OCI-LY1 (cell line): ENCODE data around the gene PRLR.

ENCODE experiments used
- H2AFZ ChIP-seq: fragments of 200-600 bp; sonication (generic), shearing (Covaris generic); 2 replicates; pipeline ENCODE4 v1.6.0; 2014; ENCODE audit warnings: antibody characterized with exemption, mild to moderate bottlenecking, low read length
- H3F3A ChIP-seq: fragments of 200-600 bp; sonication (generic), shearing (Covaris generic); 2 replicates; pipeline ENCODE4 v1.6.0; 2014; ENCODE audit warnings: mild to moderate bottlenecking, antibody characterized with exemption, low read length, moderate library complexity; ENCODE audit not compliant: insufficient read depth
- H3K27ac ChIP-seq: fragments of 200-600 bp; sonication (generic); 2 replicates; pipeline ENCODE4 v1.5.1; 2014; ENCODE audit warnings: low read length, mixed run types, mild to moderate bottlenecking, low read depth; ENCODE audit not compliant: poor library complexity, severe bottlenecking
- H3K27me3 ChIP-seq: fragments of 200-600 bp; sonication (generic); 2 replicates; pipeline ENCODE4 v1.6.0; 2014; ENCODE audit warnings: antibody characterized with exemption, mild to moderate bottlenecking, low read length, moderate library complexity; ENCODE audit not compliant: insufficient read depth
- H3K36me3 ChIP-seq: fragments of 200-600 bp; sonication (generic); 2 replicates; pipeline ENCODE4 v1.6.1; 2014; ENCODE audit warnings: mild to moderate bottlenecking, antibody characterized with exemption, low read length, moderate library complexity, mixed read lengths; ENCODE audit not compliant: insufficient read depth
- H3K4me1 ChIP-seq: fragments of 200-600 bp; sonication (generic); 2 replicates; pipeline ENCODE4 v1.5.1; 2014; ENCODE audit warnings: mild to moderate bottlenecking, low read length, moderate library complexity; ENCODE audit not compliant: insufficient read depth, severe bottlenecking
- H3K4me2 ChIP-seq: fragments of 200-600 bp; sonication (generic), shearing (Covaris generic); 2 replicates; pipeline ENCODE4 v1.6.1; 2014; ENCODE audit warnings: low read length
- H3K4me3 ChIP-seq: fragments of 200-600 bp; sonication (generic); 2 replicates; pipeline ENCODE4 v1.5.1; 2014; ENCODE audit warnings: low read length, low read depth, mild to moderate bottlenecking, mixed read lengths; ENCODE audit not compliant: poor library complexity, severe bottlenecking
- H3K79me2 ChIP-seq: fragments of 200-600 bp; shearing (Covaris generic); 2 replicates; pipeline ENCODE4 v1.6.1; 2016; ENCODE audit warnings: mixed run types, low read length, mixed read lengths; ENCODE audit not compliant: insufficient read depth
- H3K9ac ChIP-seq: fragments of 200-600 bp; sonication (generic), shearing (Covaris generic); 2 replicates; pipeline ENCODE4 v1.6.1; 2014; ENCODE audit warnings: mild to moderate bottlenecking, low read length, mixed read lengths
- H3K9me2 ChIP-seq: fragments of 200-600 bp; sonication (generic), shearing (Covaris generic); 2 replicates; pipeline ENCODE4 v1.6.1; 2014; ENCODE audit warnings: low read depth, mild to moderate bottlenecking, low read length, mixed read lengths
- H3K9me3 ChIP-seq: fragments of 200-600 bp; shearing (Covaris generic); 2 replicates; pipeline ENCODE4 v1.6.1; 2014; ENCODE audit warnings: low read length, mixed read lengths
- H4K20me1 ChIP-seq: fragments of 200-600 bp; sonication (generic), shearing (Covaris generic); 2 replicates; pipeline ENCODE4 v1.6.0; 2016; ENCODE audit warnings: mild to moderate bottlenecking, low read length; ENCODE audit not compliant: insufficient read depth
- EZH2 ChIP-seq: fragments of 200-600 bp; sonication (generic), shearing (Covaris generic); IDR thresholded peaks from 2 replicates; pipeline ENCODE4 v1.8.0; 2017; ENCODE audit warnings: borderline replicate concordance, mixed run types, mild to moderate bottlenecking, antibody characterized with exemption, low read length, moderate library complexity, mixed read lengths
- TF ChIP-seq, protein P1 (sequence below): fragments of 200-600 bp; sonication (generic), shearing (Covaris generic); IDR thresholded peaks from 2 replicates; pipeline ENCODE4 v1.5.1; 2017; ENCODE audit warnings: mild to moderate bottlenecking, antibody characterized with exemption, low read length, moderate library complexity, mixed read lengths

PRLR gene

DNA sequence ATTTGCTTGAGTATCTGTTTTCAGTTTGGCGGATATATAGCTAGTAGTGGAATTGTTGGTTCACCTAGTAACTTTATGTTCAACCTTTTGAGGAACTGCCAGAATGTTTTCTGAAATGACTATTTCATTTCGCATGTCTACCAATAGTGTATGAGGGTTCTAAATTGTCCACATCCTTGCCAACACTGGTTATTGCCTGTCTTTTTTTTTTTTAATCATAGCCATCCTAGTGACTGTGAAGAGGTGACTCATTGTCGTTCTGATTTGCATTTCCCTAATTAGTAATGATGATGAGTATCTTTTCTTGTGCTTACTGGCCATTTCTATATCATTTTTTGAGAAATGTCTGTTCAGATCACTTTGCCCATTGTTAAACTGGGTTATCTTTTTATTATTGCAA, 52.5 kb downstream of the PRLR start:
- Histone ChIP-seq H3K79me2 (no peaks in the 10 kb centered on the region), H3K27ac (no peak overlapping the region), H3K4me2 (no peak overlapping the region), H3F3A (no peaks in the 10 kb centered on the region), H2AFZ (no peak overlapping the region), H3K9me2 (no peaks in the 10 kb centered on the region), H3K4me3 (no peak overlapping the region), H3K27me3 (0 out of 2 replicates have a peak, but pooled peaks cover 5% of the 10 kb centered on the region), H3K36me3 (no peaks in the 10 kb centered on the region), H4K20me1 (no peaks in the 10 kb centered on the region), H3K9me3 (no peaks in the 10 kb centered on the region), H3K4me1 (no peaks in the 10 kb centered on the region), H3K9ac (no peak overlapping the region)
- TF ChIP-seq EZH2: no peak

DNA sequence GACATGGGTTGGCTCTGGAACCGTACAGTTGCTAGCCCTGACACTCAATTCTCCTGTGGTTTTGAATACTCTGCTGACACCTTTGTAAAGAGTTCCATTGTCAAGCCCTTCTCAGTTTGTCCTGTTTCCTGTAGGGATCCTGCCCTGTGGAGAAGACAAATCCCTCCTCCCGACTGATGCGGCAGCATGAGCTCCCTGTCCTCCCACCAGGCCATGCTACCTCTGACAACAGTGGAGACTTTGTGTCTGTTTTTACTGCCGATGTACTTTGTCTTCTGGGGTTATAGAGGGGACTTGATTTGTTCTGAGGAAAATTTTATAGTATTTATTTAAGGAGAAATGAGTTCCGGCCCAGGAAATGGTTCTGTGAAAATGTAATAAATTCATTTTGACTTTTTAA, 57.8 kb downstream of the PRLR start:
- Histone ChIP-seq H3K4me1 (no peaks in the 10 kb centered on the region), H3K4me3 (no peak overlapping the region), H2AFZ (no peak overlapping the region), H4K20me1 (no peaks in the 10 kb centered on the region), H3K9ac (no peak overlapping the region), H3K4me2 (no peak overlapping the region), H3K27me3 (0 out of 2 replicates have a peak, but pooled peaks cover 5% of the 10 kb centered on the region), H3K9me3 (no peaks in the 10 kb centered on the region), H3K27ac (no peak overlapping the region), H3K36me3 (no peaks in the 10 kb centered on the region), H3F3A (no peaks in the 10 kb centered on the region), H3K9me2 (no peaks in the 10 kb centered on the region), H3K79me2 (no peaks in the 10 kb centered on the region)
- no peak for TF ChIP-seq EZH2
- TF ChIP-seq, protein P1, sequence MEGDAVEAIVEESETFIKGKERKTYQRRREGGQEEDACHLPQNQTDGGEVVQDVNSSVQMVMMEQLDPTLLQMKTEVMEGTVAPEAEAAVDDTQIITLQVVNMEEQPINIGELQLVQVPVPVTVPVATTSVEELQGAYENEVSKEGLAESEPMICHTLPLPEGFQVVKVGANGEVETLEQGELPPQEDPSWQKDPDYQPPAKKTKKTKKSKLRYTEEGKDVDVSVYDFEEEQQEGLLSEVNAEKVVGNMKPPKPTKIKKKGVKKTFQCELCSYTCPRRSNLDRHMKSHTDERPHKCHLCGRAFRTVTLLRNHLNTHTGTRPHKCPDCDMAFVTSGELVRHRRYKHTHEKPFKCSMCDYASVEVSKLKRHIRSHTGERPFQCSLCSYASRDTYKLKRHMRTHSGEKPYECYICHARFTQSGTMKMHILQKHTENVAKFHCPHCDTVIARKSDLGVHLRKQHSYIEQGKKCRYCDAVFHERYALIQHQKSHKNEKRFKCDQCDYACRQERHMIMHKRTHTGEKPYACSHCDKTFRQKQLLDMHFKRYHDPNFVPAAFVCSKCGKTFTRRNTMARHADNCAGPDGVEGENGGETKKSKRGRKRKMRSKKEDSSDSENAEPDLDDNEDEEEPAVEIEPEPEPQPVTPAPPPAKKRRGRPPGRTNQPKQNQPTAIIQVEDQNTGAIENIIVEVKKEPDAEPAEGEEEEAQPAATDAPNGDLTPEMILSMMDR: no peak

DNA sequence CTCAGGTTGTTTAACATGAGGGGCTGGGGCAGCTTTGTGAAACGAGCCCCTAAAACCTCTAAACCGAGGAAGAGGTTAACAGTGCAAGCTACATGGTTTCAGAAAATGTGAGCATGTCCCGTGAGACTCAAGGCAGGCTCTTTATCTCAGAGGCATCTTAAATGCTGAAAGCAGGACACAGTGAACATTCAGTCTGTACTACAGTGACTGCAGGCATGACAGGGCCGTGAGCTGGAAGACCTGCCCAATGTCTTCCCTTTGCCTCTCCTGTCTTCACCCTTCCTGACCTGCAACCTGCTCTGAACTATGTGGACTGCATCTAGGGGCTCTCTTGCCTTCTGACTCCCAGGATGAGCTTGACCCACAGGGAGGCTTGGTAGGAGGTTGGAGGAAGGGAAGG, 58.3 kb downstream of the PRLR start:
- TF ChIP-seq, protein P1: no peak
- Histone ChIP-seq H3K4me1 (no peaks in the 10 kb centered on the region), H3K36me3 (no peaks in the 10 kb centered on the region), H2AFZ (no peak overlapping the region), H3K4me2 (no peak overlapping the region), H3K9ac (no peak overlapping the region), H4K20me1 (no peaks in the 10 kb centered on the region), H3F3A (no peaks in the 10 kb centered on the region), H3K9me3 (no peaks in the 10 kb centered on the region), H3K27ac (no peak overlapping the region), H3K79me2 (no peaks in the 10 kb centered on the region), H3K4me3 (no peak overlapping the region), H3K27me3 (0 out of 2 replicates have a peak, but pooled peaks cover 5% of the 10 kb centered on the region), H3K9me2 (no peaks in the 10 kb centered on the region)

DNA sequence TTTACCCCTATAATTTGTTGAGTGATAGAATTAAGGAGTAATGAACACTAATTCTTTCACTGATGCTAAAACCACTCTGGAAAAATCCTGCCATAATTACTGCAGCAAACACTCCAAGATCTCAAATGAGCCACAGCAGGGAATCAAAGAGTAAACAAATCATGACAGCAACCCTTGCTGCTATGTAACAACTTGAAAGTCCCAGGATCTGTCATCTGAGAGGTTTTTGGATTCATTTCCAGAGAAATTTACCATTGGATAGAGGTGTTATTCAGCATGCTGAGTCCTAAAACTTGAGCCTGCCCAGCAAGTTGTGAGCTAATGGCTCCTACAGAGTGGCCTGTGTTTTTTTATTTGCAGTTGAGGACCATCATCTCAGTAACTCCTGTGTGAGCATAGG, 59.2 kb downstream of the PRLR start:
- Histone ChIP-seq H3K27ac (no peak overlapping the region), H3K27me3 (0 out of 2 replicates have a peak, but pooled peaks cover 5% of the 10 kb centered on the region), H3K4me3 (no peak overlapping the region), H3K9me2 (no peaks in the 10 kb centered on the region), H3K36me3 (no peaks in the 10 kb centered on the region), H3K9me3 (no peaks in the 10 kb centered on the region), H2AFZ (no peak overlapping the region), H3K79me2 (no peaks in the 10 kb centered on the region), H4K20me1 (no peaks in the 10 kb centered on the region), H3K9ac (no peak overlapping the region), H3K4me1 (no peaks in the 10 kb centered on the region), H3K4me2 (no peak overlapping the region), H3F3A (no peaks in the 10 kb centered on the region)
- TF ChIP-seq, protein P1: no peak
- TF ChIP-seq EZH2: no peak
